K562 (cell line): ENCODE measurements around the gene PNPLA7. TPM values are rescaled to one million over a fixed set of nuclear protein-coding genes. Genes with fewer than 3 reads are reported as not detected.
A peak's percentile ranks its signal among the peaks of the same experiment; 100 is the strongest.

Source experiments
- DPF2 ChIP-seq: fragments of 450-650 bp; IDR thresholded peaks from 2 replicates; pipeline ENCODE4 v1.6.1; 2016
- ELK1 ChIP-seq: sonication (generic); formaldehyde crosslinking; IDR thresholded peaks from 2 replicates; pipeline ENCODE4 v1.8.1; 2022; ENCODE audit warnings: missing genetic modification reagents
- EZH2 ChIP-seq: IDR thresholded peaks from 2 replicates; pipeline ENCODE4 v1.6.1; 2012; ENCODE audit warnings: low read depth, mild to moderate bottlenecking, inconsistent platforms, low read length, borderline replicate concordance
- FOXM1 ChIP-seq, 2 experiments: fragments of 450-650 bp in 1 of 2; sonication (generic) in 1 of 2; formaldehyde crosslinking in 1 of 2; IDR thresholded peaks; 2 replicates each; pipeline versions ENCODE4 v1.6.1 to v1.9.0; 2017 to 2022; ENCODE audit warnings: low read depth in 2 of 2, mild to moderate bottlenecking in 2 of 2, missing genetic modification reagents in 1 of 2, moderate library complexity in 1 of 2
- RAD21 ChIP-seq, 2 experiments: fragments of 250-450 bp in 1 of 2; fragments of 450-650 bp in 1 of 2; sonication (Bioruptor Pico) in 1 of 2; formaldehyde crosslinking in 1 of 2; IDR thresholded peaks in 1 of 2; conservative IDR thresholded peaks in 1 of 2; 2 replicates each; pipeline versions ENCODE4 v1.4.0 to v1.8.0; 2020 to 2022; ENCODE audit warnings: mild to moderate bottlenecking in 2 of 2, moderate library complexity in 1 of 2
- SMARCC2 ChIP-seq: fragments of 450-650 bp; IDR thresholded peaks from 2 replicates; pipeline ENCODE4 v1.6.1; 2017; ENCODE audit warnings: antibody characterized with exemption, moderate library complexity, mild to moderate bottlenecking, low read depth
- polyA plus RNA-seq, 8 experiments: library from polyadenylated mRNA; depleted of rRNA in 4 of 8; stranded (reverse) in 5 of 8; unstranded in 3 of 8; fragments of >200 nt; fragmentation: Nextera tagmentation in 2 of 8; fragmentation: Illumina TruSeq in 1 of 8; extraction: Ambion mirVana in 2 of 8; extraction: Trizol in 1 of 8; gene quantifications; 2 replicates each; pipeline versions ENCODE4 v1.2.1 to v1.2.3, GENCODE V29; 2011 to 2014; ENCODE audit warnings: inconsistent platforms in 1 of 8, missing spikeins in 1 of 8
- total RNA-seq, 7 experiments: library from RNA; depleted of rRNA in 6 of 7; stranded (reverse); fragments of >200 nt in 6 of 7; fragmentation: Illumina TruSeq in 2 of 7; extraction: Trizol in 2 of 7; gene quantifications; 2 replicates each; pipeline versions ENCODE4 v1.2.1 to v1.2.3, GENCODE V29; 2011 to 2021; ENCODE audit warnings: low replicate concordance in 1 of 7
- TF ChIP-seq, protein P1 (sequence below): fragments of 450-650 bp; IDR thresholded peaks from 2 replicates; pipeline ENCODE4 v1.6.1; 2016; ENCODE audit warnings: mild to moderate bottlenecking, moderate library complexity
- TF ChIP-seq, protein P2 (sequence below): fragments of 150-350 bp; IDR thresholded peaks from 2 replicates; pipeline ENCODE4 v1.6.1; 2014; ENCODE audit warnings: low read depth, mild to moderate bottlenecking, low read length, borderline replicate concordance

PNPLA7 gene
- total and polyA plus RNA-seq, 9 of the 15 experiments (the other 6 are each of a cell fraction or from before 2014, with no cell fraction given) = 0.01 to 0.85 (median 0.19) TPM; not detected in 1

DNA sequence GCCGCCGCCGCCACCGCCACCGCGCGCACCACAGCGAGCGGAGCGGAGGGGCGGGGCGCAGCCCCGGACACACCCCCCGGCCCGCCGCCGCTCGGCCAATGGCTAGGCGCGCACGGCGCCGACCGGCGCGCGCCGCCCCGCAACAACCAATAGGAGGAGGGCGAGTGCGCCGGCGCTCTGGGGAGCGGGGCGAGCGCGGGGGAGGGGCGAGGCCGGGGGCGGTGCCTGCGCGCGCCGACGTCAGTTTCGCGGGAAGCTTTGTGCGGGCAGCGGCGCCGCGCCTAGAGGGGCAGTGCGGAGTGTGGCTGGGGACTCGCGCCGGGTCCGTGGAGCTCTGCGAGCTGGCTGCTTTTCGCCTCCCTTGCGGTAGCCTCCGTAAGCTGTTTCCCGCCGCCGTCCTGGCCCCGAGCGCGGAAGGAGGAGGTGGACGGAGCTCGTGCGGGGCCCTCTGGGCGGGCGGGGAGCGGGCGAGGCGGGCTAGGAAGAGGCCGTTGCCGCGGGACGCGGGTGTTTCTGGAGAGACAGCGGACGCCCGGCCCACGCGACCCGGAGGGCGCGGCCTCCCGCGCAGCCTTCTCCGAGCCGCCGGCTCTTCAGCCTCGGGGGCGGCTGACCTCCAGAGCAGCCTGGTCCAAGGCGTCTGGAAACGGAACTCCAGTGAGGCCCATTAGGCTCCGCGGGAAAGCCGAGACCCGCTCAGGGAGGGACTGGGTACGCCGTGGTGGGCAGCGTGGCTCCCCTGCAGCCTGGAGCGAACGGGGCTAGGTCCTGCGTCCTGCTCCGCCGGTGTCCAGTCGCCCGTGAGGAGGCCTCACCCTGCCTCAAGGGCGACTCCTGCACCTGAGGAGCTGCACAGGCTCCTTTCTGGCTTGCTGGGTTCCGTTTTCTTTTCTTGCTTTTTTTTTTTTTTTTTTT, 40.5 kb upstream of the PNPLA7 start, which contains the start of gene ZMYND19 (continued):
- TF ChIP-seq, protein P1, sequence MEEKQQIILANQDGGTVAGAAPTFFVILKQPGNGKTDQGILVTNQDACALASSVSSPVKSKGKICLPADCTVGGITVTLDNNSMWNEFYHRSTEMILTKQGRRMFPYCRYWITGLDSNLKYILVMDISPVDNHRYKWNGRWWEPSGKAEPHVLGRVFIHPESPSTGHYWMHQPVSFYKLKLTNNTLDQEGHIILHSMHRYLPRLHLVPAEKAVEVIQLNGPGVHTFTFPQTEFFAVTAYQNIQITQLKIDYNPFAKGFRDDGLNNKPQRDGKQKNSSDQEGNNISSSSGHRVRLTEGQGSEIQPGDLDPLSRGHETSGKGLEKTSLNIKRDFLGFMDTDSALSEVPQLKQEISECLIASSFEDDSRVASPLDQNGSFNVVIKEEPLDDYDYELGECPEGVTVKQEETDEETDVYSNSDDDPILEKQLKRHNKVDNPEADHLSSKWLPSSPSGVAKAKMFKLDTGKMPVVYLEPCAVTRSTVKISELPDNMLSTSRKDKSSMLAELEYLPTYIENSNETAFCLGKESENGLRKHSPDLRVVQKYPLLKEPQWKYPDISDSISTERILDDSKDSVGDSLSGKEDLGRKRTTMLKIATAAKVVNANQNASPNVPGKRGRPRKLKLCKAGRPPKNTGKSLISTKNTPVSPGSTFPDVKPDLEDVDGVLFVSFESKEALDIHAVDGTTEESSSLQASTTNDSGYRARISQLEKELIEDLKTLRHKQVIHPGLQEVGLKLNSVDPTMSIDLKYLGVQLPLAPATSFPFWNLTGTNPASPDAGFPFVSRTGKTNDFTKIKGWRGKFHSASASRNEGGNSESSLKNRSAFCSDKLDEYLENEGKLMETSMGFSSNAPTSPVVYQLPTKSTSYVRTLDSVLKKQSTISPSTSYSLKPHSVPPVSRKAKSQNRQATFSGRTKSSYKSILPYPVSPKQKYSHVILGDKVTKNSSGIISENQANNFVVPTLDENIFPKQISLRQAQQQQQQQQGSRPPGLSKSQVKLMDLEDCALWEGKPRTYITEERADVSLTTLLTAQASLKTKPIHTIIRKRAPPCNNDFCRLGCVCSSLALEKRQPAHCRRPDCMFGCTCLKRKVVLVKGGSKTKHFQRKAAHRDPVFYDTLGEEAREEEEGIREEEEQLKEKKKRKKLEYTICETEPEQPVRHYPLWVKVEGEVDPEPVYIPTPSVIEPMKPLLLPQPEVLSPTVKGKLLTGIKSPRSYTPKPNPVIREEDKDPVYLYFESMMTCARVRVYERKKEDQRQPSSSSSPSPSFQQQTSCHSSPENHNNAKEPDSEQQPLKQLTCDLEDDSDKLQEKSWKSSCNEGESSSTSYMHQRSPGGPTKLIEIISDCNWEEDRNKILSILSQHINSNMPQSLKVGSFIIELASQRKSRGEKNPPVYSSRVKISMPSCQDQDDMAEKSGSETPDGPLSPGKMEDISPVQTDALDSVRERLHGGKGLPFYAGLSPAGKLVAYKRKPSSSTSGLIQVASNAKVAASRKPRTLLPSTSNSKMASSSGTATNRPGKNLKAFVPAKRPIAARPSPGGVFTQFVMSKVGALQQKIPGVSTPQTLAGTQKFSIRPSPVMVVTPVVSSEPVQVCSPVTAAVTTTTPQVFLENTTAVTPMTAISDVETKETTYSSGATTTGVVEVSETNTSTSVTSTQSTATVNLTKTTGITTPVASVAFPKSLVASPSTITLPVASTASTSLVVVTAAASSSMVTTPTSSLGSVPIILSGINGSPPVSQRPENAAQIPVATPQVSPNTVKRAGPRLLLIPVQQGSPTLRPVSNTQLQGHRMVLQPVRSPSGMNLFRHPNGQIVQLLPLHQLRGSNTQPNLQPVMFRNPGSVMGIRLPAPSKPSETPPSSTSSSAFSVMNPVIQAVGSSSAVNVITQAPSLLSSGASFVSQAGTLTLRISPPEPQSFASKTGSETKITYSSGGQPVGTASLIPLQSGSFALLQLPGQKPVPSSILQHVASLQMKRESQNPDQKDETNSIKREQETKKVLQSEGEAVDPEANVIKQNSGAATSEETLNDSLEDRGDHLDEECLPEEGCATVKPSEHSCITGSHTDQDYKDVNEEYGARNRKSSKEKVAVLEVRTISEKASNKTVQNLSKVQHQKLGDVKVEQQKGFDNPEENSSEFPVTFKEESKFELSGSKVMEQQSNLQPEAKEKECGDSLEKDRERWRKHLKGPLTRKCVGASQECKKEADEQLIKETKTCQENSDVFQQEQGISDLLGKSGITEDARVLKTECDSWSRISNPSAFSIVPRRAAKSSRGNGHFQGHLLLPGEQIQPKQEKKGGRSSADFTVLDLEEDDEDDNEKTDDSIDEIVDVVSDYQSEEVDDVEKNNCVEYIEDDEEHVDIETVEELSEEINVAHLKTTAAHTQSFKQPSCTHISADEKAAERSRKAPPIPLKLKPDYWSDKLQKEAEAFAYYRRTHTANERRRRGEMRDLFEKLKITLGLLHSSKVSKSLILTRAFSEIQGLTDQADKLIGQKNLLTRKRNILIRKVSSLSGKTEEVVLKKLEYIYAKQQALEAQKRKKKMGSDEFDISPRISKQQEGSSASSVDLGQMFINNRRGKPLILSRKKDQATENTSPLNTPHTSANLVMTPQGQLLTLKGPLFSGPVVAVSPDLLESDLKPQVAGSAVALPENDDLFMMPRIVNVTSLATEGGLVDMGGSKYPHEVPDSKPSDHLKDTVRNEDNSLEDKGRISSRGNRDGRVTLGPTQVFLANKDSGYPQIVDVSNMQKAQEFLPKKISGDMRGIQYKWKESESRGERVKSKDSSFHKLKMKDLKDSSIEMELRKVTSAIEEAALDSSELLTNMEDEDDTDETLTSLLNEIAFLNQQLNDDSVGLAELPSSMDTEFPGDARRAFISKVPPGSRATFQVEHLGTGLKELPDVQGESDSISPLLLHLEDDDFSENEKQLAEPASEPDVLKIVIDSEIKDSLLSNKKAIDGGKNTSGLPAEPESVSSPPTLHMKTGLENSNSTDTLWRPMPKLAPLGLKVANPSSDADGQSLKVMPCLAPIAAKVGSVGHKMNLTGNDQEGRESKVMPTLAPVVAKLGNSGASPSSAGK = peak; percentile 20; the same call in 1 of the 2 replicates
- TF ChIP-seq, protein P2, sequence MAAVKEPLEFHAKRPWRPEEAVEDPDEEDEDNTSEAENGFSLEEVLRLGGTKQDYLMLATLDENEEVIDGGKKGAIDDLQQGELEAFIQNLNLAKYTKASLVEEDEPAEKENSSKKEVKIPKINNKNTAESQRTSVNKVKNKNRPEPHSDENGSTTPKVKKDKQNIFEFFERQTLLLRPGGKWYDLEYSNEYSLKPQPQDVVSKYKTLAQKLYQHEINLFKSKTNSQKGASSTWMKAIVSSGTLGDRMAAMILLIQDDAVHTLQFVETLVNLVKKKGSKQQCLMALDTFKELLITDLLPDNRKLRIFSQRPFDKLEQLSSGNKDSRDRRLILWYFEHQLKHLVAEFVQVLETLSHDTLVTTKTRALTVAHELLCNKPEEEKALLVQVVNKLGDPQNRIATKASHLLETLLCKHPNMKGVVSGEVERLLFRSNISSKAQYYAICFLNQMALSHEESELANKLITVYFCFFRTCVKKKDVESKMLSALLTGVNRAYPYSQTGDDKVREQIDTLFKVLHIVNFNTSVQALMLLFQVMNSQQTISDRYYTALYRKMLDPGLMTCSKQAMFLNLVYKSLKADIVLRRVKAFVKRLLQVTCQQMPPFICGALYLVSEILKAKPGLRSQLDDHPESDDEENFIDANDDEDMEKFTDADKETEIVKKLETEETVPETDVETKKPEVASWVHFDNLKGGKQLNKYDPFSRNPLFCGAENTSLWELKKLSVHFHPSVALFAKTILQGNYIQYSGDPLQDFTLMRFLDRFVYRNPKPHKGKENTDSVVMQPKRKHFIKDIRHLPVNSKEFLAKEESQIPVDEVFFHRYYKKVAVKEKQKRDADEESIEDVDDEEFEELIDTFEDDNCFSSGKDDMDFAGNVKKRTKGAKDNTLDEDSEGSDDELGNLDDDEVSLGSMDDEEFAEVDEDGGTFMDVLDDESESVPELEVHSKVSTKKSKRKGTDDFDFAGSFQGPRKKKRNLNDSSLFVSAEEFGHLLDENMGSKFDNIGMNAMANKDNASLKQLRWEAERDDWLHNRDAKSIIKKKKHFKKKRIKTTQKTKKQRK = no peak
- no peak for TF ChIP-seq DPF2
- TF ChIP-seq RAD21 (CRISPR knock-in tag; conservative IDR thresholded peaks at IDR 0.05 in 1 of 2, IDR thresholded peaks at IDR 0.05 in 1 of 2) = no peak
- TF ChIP-seq FOXM1 (IDR thresholded peaks at IDR 0.05; ENCODE audit: low read depth) = no peak
- TF ChIP-seq FOXM1 (CRISPR knock-in tag; IDR thresholded peaks at IDR 0.05; ENCODE audit: low read depth) = peak; percentile 63; the same call in 1 of the 2 replicates
- TF ChIP-seq EZH2 = no peak
- TF ChIP-seq ELK1 (CRISPR knock-in tag) = no peak
- no peak for TF ChIP-seq SMARCC2
